ENCODE results near the gene ACYP1. TPM values are rescaled to one million over a fixed set of nuclear protein-coding genes. Genes with fewer than 3 reads are reported as not detected.

ACYP1 gene
- polyA plus RNA-seq, 3 donors = 2.8 to 11.8 (median 4.3) TPM

- no peak overlapping the region for H3K9ac ChIP-seq (ENCODE audit: insufficient read depth, low read length, poor library complexity, severe bottlenecking)
- H3K4me3 ChIP-seq (replicated peaks in 1 of 3; ENCODE audit: low read depth in 2 of 3, low read length in 3 of 3) = no peak overlapping the region
- no peaks in the 10 kb centered on the region for H3K27me3 ChIP-seq (ENCODE audit: control insufficient read depth in 2 of 2, insufficient read depth in 2 of 2, low read length in 2 of 2)
- no peak overlapping the region for H2AFZ ChIP-seq (ENCODE audit: insufficient read depth, low read depth, low read length, poor library complexity, severe bottlenecking)
- no peak for DNase-seq
- Mint-ChIP-seq H3K36me3 (peaks cover 53 to 69% of the 10 kb centered on the region in 2 donors), H3K27me3 (ENCODE audit: low read depth in 3 of 3) (no peaks in the 10 kb centered on the region), H3K4me3 (no peak overlapping the region), H3K27ac (no peak overlapping the region), H3K4me1 (no peaks in the 10 kb centered on the region), H3K9me3 (no peaks in the 10 kb centered on the region)
- no peaks in the 10 kb centered on the region for H3K4me1 ChIP-seq (ENCODE audit: control insufficient read depth in 1 of 2, insufficient read depth in 2 of 2, low read length in 2 of 2)
- H3K36me3 ChIP-seq (replicated peaks in 1 of 2; ENCODE audit: control insufficient read depth in 1 of 2, insufficient read depth in 2 of 2, low read length in 2 of 2) = peaks cover 56 to 68% of the 10 kb centered on the region in 2 donors
- H3K4me2 ChIP-seq (replicated peaks; ENCODE audit: extremely low read depth, low read length, poor library complexity, severe bottlenecking) = no peak overlapping the region
- no peaks in the 10 kb centered on the region for H3K9me3 ChIP-seq (replicated peaks in 1 of 2; ENCODE audit: control insufficient read depth in 1 of 2, insufficient read depth in 1 of 2, low read length in 2 of 2)
- WGBS (ENCODE audit: insufficient coverage) = no CpG with 5 or more reads among the region's 2 CpGs
- H4K20me1 ChIP-seq (ENCODE audit: insufficient read depth, low read length) = no peaks in the 10 kb centered on the region
- no peak for TF ChIP-seq CTCF (IDR thresholded peaks at IDR 0.05)
- intact Hi-C loops (cut with micrococcal nuclease) = loop anchor here in 1 of 2 donors (10.0 kb wide), 1 partner anchor 217 kb away; no protein-coding TSS in a partner anchor
- no peaks in the 10 kb centered on the region for H3K79me2 ChIP-seq (ENCODE audit: insufficient read depth, low read length)
- no peak overlapping the region for H3K27ac ChIP-seq (ENCODE audit: low read depth in 1 of 2, low read length in 2 of 2)
Observed at GRCh38 chr14:75081660-75082229, 17.9 kb upstream of the ACYP1 start.

- H3K27me3 Mint-ChIP-seq (ENCODE audit: low read depth in 3 of 3) = no peaks in the 10 kb centered on the region
- Histone ChIP-seq H3K27ac (ENCODE audit: low read depth in 1 of 2, low read length in 2 of 2) (no peak overlapping the region), H3K4me3 (replicated peaks in 1 of 3; ENCODE audit: low read depth in 2 of 3, low read length in 3 of 3) (no peak overlapping the region), H3K9ac (ENCODE audit: insufficient read depth, low read length, poor library complexity, severe bottlenecking) (no peak overlapping the region), H3K4me1 (ENCODE audit: control insufficient read depth in 1 of 2, insufficient read depth in 2 of 2, low read length in 2 of 2) (no peaks in the 10 kb centered on the region), H3K4me2 (replicated peaks; ENCODE audit: extremely low read depth, low read length, poor library complexity, severe bottlenecking) (no peak overlapping the region), H2AFZ (ENCODE audit: insufficient read depth, low read depth, low read length, poor library complexity, severe bottlenecking) (no peak overlapping the region), H3K36me3 (replicated peaks in 1 of 2; ENCODE audit: control insufficient read depth in 1 of 2, insufficient read depth in 2 of 2, low read length in 2 of 2) (peaks cover 34 to 45% of the 10 kb centered on the region in 2 donors), H4K20me1 (ENCODE audit: insufficient read depth, low read length) (no peaks in the 10 kb centered on the region), H3K9me3 (replicated peaks in 1 of 2; ENCODE audit: control insufficient read depth in 1 of 2, insufficient read depth in 1 of 2, low read length in 2 of 2) (no peaks in the 10 kb centered on the region), H3K79me2 (ENCODE audit: insufficient read depth, low read length) (no peaks in the 10 kb centered on the region), H3K27me3 (ENCODE audit: control insufficient read depth in 2 of 2, insufficient read depth in 2 of 2, low read length in 2 of 2) (no peaks in the 10 kb centered on the region)
- H3K4me1 Mint-ChIP-seq = no peaks in the 10 kb centered on the region
- intact Hi-C loops (cut with micrococcal nuclease) = no loop called here
- H3K36me3 Mint-ChIP-seq = peaks cover 34 to 52% of the 10 kb centered on the region in 2 donors
- 42% methylated on average over 2 of the region's 4 CpGs for WGBS (ENCODE audit: insufficient coverage)
- peaks cover 0 to 2% (median 0%) of the 10 kb centered on the region in 7 donors for H3K9me3 Mint-ChIP-seq
- no peak overlapping the region for H3K4me3 Mint-ChIP-seq
- peak overlapping the region in 1 of 7 donors; percentile 4 for H3K27ac Mint-ChIP-seq
- no peak for DNase-seq
- TF ChIP-seq CTCF (IDR thresholded peaks at IDR 0.05) = no peak
Observed at GRCh38 chr14:75079521-75079920, 15.7 kb upstream of the ACYP1 start.
